ENCODE data around the gene PRTG.
A peak's percentile ranks its signal among the peaks of the same experiment; 100 is the strongest.
"Not testable (repeated sequence)": the region's sequence is repeated elsewhere in the genome, so short reads cannot be mapped to it uniquely, and the experiment has no call there.

Gene PRTG

DNA sequence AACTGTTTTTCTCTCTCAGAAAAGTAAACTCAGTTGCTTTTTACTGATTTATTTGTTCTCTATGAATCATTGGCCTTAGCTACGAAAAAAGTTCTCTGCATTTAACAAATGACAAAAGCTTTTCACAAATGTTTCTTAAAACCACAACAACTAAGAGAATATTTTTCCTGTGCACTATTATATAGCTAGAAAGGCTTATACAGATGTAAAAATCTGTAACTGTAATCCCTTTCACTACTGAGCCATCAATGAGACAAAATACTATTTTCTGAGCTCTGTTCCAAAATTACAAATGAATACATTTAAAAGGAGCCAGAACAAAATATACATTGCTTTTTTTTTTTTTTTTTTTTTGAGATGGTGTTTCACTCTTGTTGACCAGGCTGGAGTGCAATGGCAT, 109.2 kb downstream of the PRTG start:
- no peak for DNase-seq (ENCODE audit: low read depth)

DNA sequence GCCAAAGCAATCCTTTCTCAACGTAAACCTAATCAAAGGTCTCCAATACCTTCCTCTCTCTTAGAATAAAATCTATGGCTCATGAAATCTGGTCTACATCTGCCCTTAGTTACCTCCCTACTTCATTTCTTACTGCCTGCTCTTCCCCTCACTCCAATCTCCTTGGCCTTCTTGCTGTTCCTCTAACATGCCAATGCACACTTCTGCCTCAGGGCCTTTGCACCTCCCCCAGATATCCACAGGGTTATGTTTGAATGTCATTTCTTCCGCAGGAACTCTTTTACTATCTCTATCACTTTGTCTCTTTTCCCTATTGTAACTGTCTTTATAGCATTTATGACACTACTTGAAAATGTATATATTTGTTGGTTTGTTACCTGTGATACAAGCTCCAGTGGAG, 110.5 kb downstream of the PRTG start:
- no peak for DNase-seq (ENCODE audit: low read depth)

DNA sequence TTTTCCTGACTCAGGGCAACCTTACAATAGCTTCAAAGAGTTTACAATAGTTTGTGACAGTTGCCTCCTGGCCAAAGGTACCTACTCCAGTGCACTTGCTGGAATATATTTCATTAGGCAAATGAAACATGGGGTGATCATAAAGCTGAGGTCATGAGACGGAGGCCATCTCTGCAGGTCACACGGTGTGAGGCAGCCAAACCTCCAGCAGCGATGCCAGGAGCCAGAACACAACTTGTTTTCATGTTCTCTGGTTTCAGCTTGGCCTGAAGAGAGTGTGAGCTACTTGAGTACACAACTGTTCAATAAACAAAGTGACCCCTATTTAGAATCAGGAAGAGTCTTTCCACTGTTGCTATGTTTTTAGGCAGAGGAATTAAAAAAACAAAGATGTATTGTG, 112.1 kb downstream of the PRTG start:
- DNase-seq (ENCODE audit: low read depth) = peak; percentile 26

DNA sequence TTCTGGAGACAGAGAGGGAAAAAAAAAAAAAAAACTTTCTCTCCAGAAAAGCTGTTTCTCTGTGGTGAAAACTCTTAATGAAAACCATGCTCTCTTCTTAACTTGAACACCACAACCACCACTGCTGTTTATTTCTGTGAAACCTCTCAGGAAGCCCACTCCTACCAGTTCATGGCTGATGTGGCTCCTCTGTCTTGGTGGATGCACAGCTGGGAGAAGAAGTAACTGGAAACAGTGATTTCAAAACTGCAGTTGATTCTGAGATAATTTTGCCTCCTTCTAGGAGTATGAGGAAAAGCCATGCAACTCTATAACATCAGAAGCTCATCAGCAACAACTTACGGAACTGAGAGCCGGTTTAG, 114.6 kb downstream of the PRTG start:
- DNase-seq (ENCODE audit: low read depth) = peak; percentile 59

DNA sequence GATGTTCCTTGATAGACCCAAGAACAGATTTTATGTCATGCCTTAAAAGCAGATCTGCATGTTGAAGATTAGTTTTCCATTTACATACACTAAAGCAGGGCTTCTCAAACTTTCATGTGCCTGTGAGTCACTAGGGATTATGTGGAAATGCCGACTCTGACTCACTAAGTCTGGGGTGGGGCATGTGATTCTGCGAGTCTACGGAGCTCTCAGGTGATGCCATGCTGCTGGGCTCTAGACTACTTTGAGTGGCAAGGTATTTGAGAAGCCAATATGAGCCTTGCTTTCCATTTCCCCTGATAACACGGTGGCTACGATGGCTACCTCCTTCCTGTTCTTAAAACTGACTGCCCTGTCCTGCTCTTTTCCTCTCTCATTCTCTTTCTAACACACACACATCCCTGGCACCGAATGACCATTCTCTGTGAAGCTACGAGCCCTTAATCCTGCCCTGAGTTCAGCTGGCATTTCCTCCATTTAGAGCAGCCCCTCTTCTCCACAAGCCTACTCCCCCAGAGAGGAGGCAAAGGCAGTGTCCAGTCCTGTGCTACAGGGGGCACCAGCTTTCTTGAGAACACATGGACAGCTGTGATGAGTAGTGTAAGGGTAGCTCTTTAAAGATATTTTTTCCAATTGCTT, 115.1 kb downstream of the PRTG start:
- DNase-seq (ENCODE audit: low read depth) = peak; percentile 84

DNA sequence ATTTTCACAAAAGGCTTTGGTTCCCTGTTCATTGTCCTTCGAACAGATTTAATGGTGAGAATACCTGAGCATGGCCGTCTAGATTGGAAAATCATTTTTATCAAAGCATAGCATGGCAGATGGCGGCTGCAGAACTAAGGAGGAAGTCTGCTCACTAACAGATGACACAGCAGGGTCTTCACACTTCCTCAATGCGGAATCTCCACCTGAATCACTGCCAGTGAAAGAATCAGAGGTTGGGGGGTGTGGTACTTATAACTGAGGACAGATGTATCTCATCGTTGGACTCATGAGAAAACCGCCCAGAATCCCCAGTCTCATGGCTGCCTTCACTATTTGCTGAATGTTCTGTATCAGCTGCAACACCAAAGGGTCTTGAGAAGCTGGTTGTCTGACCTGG, 123.2 kb downstream of the PRTG start:
- no peak for DNase-seq (ENCODE audit: low read depth)

DNA sequence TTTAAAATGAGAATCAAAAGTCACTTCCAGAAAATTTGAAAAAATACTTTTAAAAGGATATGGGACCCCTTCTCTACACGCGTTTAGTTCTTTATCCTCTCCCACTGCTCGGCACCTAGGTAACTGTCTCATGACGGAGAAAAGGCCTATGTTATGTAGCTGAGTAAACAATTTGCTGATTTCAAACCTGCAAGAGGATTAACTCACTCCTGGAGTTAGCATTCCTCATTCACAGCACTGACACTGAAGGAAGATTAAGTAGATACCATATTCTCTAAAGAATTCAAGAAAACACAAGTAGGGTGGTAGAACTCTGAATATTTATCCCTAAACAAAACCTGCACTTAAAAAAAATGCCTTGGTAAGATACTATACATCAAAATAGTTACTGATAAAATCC, 124.6 kb downstream of the PRTG start:
- no peak for DNase-seq (ENCODE audit: low read depth)

DNA sequence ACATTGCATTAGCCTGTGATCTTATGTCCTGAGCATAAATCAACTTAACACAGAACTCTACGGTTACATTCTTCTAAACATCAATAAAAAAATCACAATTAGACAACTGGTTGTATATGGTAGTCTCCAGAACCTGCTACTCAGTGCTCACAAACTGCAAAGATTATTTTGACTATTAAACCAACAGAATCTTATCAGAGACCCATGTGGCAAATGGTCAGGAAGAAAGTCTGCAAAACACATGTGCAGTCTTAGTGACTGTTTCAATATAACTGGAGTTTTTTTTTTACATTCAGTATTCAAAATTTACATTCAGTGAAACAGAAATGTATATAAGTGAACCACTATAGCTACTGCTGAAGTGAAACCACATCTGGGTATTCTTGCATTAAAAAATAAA, 127.5 kb downstream of the PRTG start:
- DNase-seq (ENCODE audit: low read depth) = no peak

DNA sequence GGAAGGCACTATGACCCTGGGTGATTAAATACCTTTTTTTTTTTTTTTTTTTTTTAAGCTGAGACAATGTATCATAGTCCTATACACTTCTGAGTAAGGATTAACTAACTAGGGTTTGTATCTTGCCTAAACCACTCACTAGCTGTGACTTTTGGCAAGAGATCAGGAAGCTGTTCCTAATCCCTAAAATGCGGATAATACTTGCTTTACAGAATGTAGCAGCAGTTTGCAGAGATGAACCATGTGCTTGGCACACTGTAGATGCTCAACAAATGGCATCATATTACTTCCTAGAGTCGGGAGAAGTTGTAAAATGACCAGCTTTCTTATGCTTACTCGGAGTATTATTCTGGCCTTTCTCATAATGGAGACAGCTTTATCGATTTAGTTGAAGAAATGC, 129.2 kb downstream of the PRTG start:
- DNase-seq (ENCODE audit: low read depth) = no peak

DNA sequence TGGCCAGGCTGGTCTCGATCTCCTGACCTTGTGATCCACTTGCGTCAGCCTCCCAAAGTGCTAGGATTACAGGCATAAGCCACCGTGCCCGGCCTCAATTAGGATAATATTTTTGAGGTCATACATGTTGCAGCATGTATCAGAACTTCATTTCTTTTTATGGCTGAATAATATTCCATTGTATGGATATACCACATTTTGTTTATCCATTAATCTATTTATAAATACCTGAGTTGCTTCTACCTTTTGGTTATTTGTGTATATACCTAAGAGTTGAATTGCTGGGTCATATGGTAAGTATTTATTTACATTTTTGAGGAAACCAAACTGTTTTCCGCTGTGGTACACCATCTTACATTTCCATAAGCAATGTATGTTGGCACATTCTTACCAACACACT, 136.7 kb downstream of the PRTG start:
- no peak for DNase-seq (ENCODE audit: low read depth)

DNA sequence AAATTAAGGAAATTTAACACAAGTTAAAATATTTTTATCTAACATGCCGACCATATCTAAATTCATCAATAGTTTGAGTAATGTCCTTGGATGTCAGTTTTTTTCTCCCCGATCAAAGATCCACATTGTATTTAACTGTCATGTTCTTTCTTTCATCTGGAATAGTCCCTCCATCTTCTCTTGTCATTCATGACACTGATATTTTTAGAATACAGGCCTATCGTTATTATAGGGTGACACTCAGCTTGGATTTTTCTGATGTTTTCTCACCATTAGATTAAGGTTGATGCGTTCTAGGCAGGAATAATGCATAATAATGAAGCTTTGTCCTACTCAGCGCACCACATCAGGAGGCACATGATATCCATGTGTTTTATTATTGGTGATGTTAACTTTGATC, 141.6 kb downstream of the PRTG start:
- no peak for DNase-seq (ENCODE audit: low read depth)

DNA sequence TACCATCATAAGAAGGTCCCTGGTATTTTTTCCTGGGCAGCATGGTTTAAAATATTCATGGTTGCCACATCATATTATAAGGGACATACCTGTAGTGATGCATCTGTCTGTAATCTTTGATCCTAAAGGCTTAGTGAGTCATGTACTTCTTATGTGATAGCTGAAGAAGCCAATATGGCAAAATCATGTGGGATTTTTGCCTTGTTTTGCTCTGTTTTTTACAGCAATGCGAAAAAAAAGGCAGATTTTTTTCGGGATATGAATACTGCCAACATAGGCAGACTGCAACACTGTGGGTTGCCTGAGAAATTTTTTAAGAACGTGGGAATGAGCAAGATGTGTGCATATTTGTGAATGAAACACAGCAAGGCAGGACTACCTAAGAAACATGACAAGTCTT, 143.5 kb downstream of the PRTG start:
- DNase-seq (ENCODE audit: low read depth) = no peak

DNA sequence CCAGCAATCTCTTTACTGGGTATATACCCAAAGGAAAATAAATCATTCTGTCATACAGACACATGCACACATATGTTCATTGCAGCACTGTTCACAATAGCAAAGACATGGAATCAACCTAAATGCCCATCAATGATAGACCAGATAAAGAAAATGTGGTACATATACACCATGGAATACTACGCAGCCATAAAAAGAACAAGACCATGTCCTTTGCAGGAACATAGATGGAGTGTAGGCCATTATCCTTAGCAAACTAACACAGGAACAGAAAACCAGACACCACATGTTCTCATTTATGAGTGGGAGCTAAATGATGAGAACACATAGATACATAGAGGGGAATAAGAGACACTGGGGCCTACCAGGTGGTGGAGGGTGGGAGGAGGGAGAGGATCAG, 149.9 kb downstream of the PRTG start:
- DNase-seq (ENCODE audit: low read depth) = not testable (repeated sequence)

DNA sequence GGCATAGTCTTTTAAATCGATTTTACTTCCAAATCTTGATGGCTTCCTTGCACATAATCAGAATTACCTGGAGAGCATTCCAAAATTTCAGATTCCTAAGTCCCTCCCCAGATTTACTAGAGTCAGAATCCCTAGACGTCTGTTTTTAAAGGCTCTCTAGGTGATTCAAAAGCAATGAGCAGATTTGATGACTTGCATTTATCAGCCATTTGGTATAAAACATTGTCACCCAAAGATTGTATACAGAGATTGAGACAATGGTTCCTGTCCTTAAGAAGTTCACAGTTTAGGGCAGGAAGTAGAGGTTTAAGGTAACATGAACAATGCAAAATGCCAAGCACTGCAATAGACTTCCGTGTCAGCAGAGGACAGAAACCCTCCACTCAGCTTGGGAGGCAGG, 152.2 kb downstream of the PRTG start:
- no peak for DNase-seq (ENCODE audit: low read depth)

DNA sequence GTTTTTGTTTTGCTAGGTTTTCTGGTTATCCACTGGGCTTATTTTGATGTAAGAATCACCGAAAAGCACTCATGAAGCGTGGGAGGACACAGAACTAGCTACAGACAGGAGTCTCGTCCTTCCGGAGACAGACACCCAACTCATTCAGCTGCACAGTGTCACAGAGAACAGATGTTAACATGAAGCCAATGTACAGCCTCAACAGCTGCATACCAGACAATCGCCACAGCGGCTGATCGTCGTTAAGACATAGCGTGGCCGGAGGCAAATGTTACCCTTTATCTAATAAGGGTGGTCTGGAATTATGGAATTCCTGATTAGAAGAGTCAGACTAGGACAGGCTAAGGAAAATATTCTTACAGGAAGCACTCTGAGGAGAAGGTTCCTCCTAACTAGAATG, 153.7 kb downstream of the PRTG start:
- DNase-seq (ENCODE audit: low read depth) = no peak

DNA sequence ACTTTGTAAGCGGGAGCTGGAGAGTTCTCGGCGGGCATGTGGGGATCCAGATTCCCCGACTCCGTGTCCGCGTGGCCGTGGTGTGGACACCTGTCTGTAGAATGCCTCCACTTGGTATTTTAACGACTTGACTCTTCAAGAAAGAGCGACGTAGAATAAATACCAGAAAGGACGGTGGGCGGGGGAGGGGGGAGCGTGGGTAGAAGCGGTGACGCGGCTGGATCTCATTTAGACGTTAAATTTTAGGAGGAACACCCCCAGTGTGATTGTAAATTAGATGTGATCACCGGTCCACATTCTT, 154.2 kb downstream of the PRTG start:
- no peak for DNase-seq (ENCODE audit: low read depth)

DNA sequence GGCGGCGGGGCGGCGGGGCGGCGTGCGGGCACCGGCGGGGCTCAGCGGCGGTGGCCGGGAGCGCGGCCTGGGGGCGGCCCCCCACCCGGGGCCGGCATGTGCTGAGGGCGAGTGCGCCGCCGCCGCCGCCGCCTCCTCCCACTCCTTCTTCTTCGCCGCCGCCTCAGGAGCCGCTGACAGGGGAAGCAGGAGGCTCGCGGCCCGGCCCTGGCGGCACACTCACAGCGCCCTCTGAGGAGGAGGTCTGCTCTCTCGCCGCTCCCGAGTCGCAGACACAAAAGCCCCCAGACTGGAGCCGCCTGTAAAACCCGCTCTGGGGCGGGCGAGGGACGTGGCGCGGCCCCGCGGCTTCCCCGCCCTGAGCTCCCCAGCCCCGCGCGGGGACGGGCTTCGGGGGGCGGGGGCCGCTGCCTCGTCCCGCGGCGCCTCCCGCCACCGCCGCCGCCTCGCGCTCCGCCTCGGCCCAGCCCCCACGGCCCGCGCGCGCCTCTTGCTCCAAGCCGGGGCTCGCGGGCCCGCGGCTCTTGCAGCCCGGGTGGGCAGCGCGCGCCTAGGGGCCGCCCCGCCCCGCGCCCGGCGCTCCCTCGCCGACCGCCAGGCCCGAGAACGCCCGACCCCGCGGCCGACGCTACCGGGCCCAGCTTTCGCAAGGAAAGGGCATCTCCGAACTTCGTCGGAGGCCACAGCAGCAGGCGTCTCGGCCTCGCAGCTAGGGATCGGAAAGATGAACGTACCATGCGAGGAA, 154.7 kb downstream of the PRTG start, which contains the start of gene PYGO1:
TSS of gene PYGO1 (minus strand) at position 276 of the 745 bp plus-strand sequence. CDS start 462 bp downstream, outside the sequence.
- peak; percentile 65 for DNase-seq (ENCODE audit: low read depth)

DNA sequence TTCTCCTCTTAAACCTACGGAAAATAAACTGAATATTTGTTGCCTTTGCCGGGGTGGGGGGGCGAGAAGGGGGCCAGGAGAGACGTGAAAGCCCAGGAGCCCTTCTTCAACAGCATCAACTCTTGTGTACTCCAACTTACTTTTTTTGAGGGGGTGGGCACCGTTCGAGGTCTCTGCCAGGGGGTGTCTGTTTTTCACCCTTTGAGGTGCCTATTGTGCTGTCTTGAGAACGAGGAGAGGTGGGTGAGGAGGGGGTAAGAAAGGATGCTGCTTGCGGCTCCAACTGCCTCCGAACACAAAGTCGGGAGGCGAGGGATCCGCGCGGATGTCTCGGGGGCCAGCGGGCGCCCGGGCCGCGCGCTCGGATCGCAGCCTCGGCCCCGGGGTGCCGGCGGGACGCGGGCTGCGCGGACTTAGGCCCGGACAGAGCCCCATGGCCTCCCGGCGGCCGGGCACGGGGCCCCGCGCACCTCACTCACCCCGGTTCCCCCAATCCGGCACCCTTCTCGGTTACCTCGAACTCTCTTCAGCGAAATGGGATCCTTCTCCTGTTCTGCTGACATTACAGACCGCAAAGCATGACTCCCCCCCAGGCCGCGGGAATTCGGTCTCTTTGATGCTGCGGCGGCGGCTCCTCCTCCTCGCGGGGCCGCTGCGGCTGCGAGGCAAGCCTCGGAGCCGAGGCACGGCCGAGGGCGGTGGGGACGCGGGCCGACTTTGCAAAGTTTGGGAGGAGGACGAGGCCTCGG, 155.5 kb downstream of the PRTG start:
- DNase-seq (ENCODE audit: low read depth) = peak; percentile 46

DNA sequence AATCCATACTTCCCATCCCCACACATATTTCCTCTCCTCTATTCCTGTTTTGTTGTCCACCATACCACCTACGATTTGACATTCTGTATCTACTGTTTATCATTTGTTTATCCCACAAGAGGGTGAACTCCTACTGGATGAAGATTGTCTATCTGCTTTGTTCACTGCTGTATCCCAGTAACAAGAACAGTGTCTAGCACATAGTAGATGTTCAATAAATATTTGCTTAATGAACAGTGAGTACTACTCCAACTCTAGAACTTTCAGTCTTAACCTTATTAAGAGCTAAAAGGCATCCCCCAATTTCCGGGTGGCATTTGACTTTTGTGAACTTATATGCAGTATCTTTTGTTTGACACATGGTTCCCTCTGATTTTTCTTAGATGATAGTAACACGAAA, 156.1 kb downstream of the PRTG start:
- no peak for DNase-seq (ENCODE audit: low read depth)

DNA sequence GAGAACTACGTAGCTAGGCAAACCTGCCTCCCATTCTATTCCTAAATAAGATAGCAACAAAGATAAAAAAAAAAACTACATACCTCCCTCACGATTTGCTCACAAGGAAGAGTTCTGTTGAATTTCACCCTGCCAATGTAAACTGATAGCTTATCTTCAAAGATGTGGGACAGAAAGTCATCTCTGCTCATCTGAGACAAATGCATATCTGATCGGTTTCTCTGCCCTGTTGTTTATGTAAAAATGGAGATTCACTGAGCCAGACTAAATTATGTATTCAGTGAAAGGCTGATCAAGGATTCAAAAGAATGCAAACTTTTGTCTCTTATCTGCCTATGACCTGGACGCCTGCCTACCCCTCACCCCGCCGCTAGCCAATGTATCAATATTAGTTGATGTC, 166.0 kb downstream of the PRTG start:
- DNase-seq (ENCODE audit: low read depth) = no peak

DNA sequence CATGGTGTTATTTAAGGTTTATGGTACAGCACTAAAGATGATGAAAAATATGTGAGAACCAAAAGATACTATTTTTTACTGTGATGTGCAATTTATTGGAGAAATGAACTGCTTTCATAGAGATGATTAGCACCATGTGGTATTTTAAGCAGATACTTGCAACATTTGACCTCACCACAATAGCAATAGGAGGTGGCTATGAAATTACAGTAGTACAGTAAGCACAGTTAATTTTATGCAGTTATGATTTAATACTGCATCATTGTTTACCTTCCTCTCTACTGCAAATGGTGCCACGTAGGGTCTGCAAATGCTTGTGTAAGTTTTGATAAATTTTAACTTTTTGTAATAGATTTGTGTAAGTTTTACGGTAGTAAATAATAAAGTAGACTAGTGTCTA, 168.9 kb downstream of the PRTG start:
- DNase-seq (ENCODE audit: low read depth) = peak; percentile 18

DNA sequence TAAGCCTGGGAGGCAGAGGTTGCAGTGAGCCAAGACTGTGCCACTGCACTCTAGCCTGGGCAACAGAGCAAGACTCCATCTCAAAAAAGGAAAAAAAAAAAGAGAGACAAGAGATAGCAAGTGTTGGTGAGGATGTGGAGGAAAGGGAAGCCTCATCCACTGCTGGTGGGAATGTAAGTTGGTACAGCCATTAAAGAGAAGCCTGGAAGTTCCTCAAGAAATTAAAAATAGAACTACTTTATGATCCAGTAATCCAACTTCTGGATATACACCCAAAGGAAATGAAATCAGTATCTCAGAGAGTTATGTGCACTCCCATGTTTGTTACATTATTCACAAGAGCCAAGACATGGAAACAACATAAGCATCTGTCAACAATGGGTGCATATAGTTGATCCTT, 169.7 kb downstream of the PRTG start:
- DNase-seq (ENCODE audit: low read depth) = no peak

DNA sequence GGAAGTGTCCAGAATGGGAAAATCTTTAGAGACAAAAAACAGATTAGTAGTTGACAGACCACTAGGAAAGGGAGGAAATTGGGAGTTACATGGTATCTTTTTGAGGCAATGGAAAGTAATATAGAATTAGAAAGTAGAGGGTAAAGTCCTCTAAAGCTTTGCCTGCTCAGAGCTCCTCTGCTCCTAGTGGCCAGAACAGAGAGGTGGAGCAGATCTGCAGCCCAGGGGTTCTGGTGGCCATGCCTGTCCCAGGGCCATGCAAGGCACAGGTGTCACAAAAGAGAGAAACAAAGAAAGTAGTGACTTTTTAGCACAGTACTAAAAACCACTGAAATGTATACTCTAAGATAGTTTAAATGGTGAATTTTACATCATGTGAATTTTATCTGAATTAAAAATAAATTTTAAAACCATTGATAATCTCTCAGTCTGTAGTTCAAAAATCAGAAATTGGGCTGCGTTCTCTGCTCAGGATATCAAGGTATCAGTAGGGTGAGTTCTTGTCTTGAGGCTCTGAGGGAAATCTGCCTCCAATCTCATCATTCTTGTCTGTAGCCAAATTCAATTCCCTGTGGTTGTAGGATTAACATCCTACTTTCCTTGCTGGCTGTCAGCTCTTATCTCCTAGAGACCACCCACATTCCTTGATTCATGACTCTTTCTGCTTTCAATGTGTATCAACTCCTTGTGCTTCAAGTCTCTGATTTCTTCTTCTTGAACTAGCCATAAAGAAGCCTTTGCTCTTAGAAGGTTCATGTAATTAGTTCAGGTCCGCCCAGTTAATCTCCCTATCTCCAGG, 178.4 kb downstream of the PRTG start:
- no peak for DNase-seq (ENCODE audit: low read depth)
